BJ (cell line): ENCODE measurements around the gene CPPED1. TPM values are rescaled to one million over a fixed set of nuclear protein-coding genes. Genes with fewer than 3 reads are reported as not detected.

Source experiments
- CTCF ChIA-PET: fragments of 350-600 bp; formaldehyde crosslinking; extraction: SDS; loops from one replicate; lab custom pipeline; 2021; ENCODE audit warnings: antibody characterized with exemption, inconsistent platforms; lab: Yijun Ruan, JAX
- POLR2A ChIA-PET: fragments of 300-600 bp; sonication (Branson Sonifier 250); formaldehyde crosslinking; extraction: SDS; loops from one replicate; lab custom pipeline; 2021; ENCODE audit warnings: antibody characterized with exemption; lab: Charles Lee
- DNase-seq: peaks from one replicate; pipeline ENCODE4 v3.0.0-alpha.2; 2011; ENCODE audit warnings: low read depth
- H3K27me3 ChIP-seq: 2 replicates; pipeline ENCODE4 v1.6.0; 2011; ENCODE audit warnings: low read length; ENCODE audit not compliant: control insufficient read depth, insufficient read depth
- H3K36me3 ChIP-seq: 2 replicates; pipeline ENCODE4 v1.5.1; 2011; ENCODE audit warnings: low read length; ENCODE audit not compliant: control insufficient read depth, insufficient read depth
- H3K4me3 ChIP-seq: 2 replicates; pipeline ENCODE4 v1.5.1; 2011; ENCODE audit warnings: low read depth, mild to moderate bottlenecking, control low read depth, low read length
- CTCF ChIP-seq: IDR thresholded peaks from 2 replicates; pipeline ENCODE4 v1.5.1; 2011; ENCODE audit warnings: low read depth, mild to moderate bottlenecking, control low read depth, inconsistent platforms, low read length, moderate library complexity; ENCODE audit not compliant: insufficient read depth
- polyA plus RNA-seq: library from polyadenylated mRNA; depleted of rRNA; stranded (reverse); fragments of >200 nt; gene quantifications from 2 replicates; pipeline ENCODE4 v1.2.3, GENCODE V29; 2011

Gene CPPED1
- polyA plus RNA-seq, 1 experiment: 24.1 TPM

GRCh38 chr16:12625716-12626115 lies 178.0 kb downstream of the CPPED1 start:
- no peak for TF ChIP-seq CTCF
- Histone ChIP-seq H3K4me3 (no peak overlapping the region), H3K27me3 (no peaks in the 10 kb centered on the region; the same call in 1 of the 2 replicates), H3K36me3 (no peaks in the 10 kb centered on the region)
- ChIA-PET POLR2A (no interaction called here), CTCF (interaction anchor here (0.7 kb wide), 1 partner anchor 89 kb away, joined by 4 read pairs; no protein-coding TSS in a partner anchor)
- no peak for DNase-seq

GRCh38 chr16:12625068-12625467 lies 178.6 kb downstream of the CPPED1 start:
- CTCF ChIA-PET: interaction anchor here (0.7 kb wide), 1 partner anchor 89 kb away, joined by 4 read pairs; no protein-coding TSS in a partner anchor
- H3K27me3 ChIP-seq: no peaks in the 10 kb centered on the region; the same call in 1 of the 2 replicates
- no peak for TF ChIP-seq CTCF
- POLR2A ChIA-PET: no interaction called here
- no peak for DNase-seq
- no peaks in the 10 kb centered on the region for H3K36me3 ChIP-seq
- no peak overlapping the region for H3K4me3 ChIP-seq

GRCh38 chr16:12620150-12620549 lies 183.5 kb downstream of the CPPED1 start:
- TF ChIP-seq CTCF: no peak
- ChIA-PET CTCF (interaction anchor here (1.9 kb wide), 1 partner anchor 525 kb away, joined by 6 read pairs; no protein-coding TSS in a partner anchor), POLR2A (no interaction called here)
- no peaks in the 10 kb centered on the region for H3K27me3 ChIP-seq
- no peaks in the 10 kb centered on the region for H3K36me3 ChIP-seq
- H3K4me3 ChIP-seq: no peak overlapping the region
- DNase-seq: no peak

GRCh38 chr16:12618515-12618914 lies 185.2 kb downstream of the CPPED1 start:
- DNase-seq: no peak
- POLR2A ChIA-PET: no interaction called here
- CTCF ChIA-PET: interaction anchor here (0.6 kb wide), 1 partner anchor 83 kb away, joined by 3 read pairs; no protein-coding TSS in a partner anchor
- TF ChIP-seq CTCF: no peak
- H3K27me3 ChIP-seq: no peaks in the 10 kb centered on the region
- no peaks in the 10 kb centered on the region for H3K36me3 ChIP-seq
- no peak overlapping the region for H3K4me3 ChIP-seq

- POLR2A ChIA-PET: no interaction called here
- no peak overlapping the region for H3K4me3 ChIP-seq
- DNase-seq: no peak
- CTCF ChIA-PET: no interaction called here
- H3K27me3 ChIP-seq: no peaks in the 10 kb centered on the region
- TF ChIP-seq CTCF: no peak
- H3K36me3 ChIP-seq: no peaks in the 10 kb centered on the region
Measured at GRCh38 chr16:12617401-12617819, 186.3 kb downstream of the CPPED1 start.
